ENCODE measurements around the gene WDFY1. TPM values are rescaled to one million over a fixed set of nuclear protein-coding genes. Genes with fewer than 3 reads are reported as not detected.

Gene WDFY1
- total RNA-seq, 1 donor from 2014 or later: 61.9 TPM

GRCh38 chr2:223889229-223889628 lies 55.9 kb downstream of the WDFY1 start:
- no peak overlapping the region for H3K27ac Mint-ChIP-seq (ENCODE audit: unreplicated experiment)
- no peak for DNase-seq (ENCODE audit: extremely low spot score, unreplicated experiment)

GRCh38 chr2:223888251-223888650 lies 56.9 kb downstream of the WDFY1 start:
- no peak for TF ChIP-seq CTCF (IDR thresholded peaks at IDR 0.05)
- no peaks in the 10 kb centered on the region for H3K27me3 Mint-ChIP-seq (ENCODE audit: unreplicated experiment)
- peaks cover 3% of the 10 kb centered on the region for H3K4me1 Mint-ChIP-seq (ENCODE audit: unreplicated experiment)
- H3K27ac Mint-ChIP-seq (ENCODE audit: unreplicated experiment): no peak overlapping the region
- DNase-seq (ENCODE audit: extremely low spot score, unreplicated experiment): no peak
- peaks cover 37% of the 10 kb centered on the region for H3K36me3 Mint-ChIP-seq (ENCODE audit: unreplicated experiment)
- H3K4me3 Mint-ChIP-seq (ENCODE audit: unreplicated experiment): no peak overlapping the region
- no peaks in the 10 kb centered on the region for H3K9me3 Mint-ChIP-seq (ENCODE audit: unreplicated experiment)

More at GRCh38 chr2:223889229-223889628, 55.9 kb downstream of the WDFY1 start:
- H3K4me1 Mint-ChIP-seq (ENCODE audit: unreplicated experiment): peaks cover 3% of the 10 kb centered on the region
- TF ChIP-seq CTCF (IDR thresholded peaks at IDR 0.05): no peak
- peaks cover 38% of the 10 kb centered on the region for H3K36me3 Mint-ChIP-seq (ENCODE audit: unreplicated experiment)
- no peaks in the 10 kb centered on the region for H3K9me3 Mint-ChIP-seq (ENCODE audit: unreplicated experiment)
- no peak overlapping the region for H3K4me3 Mint-ChIP-seq (ENCODE audit: unreplicated experiment)
- no peaks in the 10 kb centered on the region for H3K27me3 Mint-ChIP-seq (ENCODE audit: unreplicated experiment)

- no peak for TF ChIP-seq CTCF (IDR thresholded peaks at IDR 0.05)
- no peak overlapping the region for H3K4me3 Mint-ChIP-seq (ENCODE audit: unreplicated experiment)
- DNase-seq (ENCODE audit: extremely low spot score, unreplicated experiment): no peak
- H3K36me3 Mint-ChIP-seq (ENCODE audit: unreplicated experiment): peaks cover 31% of the 10 kb centered on the region
- H3K9me3 Mint-ChIP-seq (ENCODE audit: unreplicated experiment): no peaks in the 10 kb centered on the region
- H3K4me1 Mint-ChIP-seq (ENCODE audit: unreplicated experiment): peaks cover 3% of the 10 kb centered on the region
- no peak overlapping the region for H3K27ac Mint-ChIP-seq (ENCODE audit: unreplicated experiment)
- no peaks in the 10 kb centered on the region for H3K27me3 Mint-ChIP-seq (ENCODE audit: unreplicated experiment)
Measured at GRCh38 chr2:223887127-223887526, 58.0 kb downstream of the WDFY1 start.

GRCh38 chr2:223886726-223887125 lies 58.4 kb downstream of the WDFY1 start:
- peaks cover 33% of the 10 kb centered on the region for H3K36me3 Mint-ChIP-seq (ENCODE audit: unreplicated experiment)
- H3K9me3 Mint-ChIP-seq (ENCODE audit: unreplicated experiment): no peaks in the 10 kb centered on the region
- no peak overlapping the region for H3K4me3 Mint-ChIP-seq (ENCODE audit: unreplicated experiment)
- H3K4me1 Mint-ChIP-seq (ENCODE audit: unreplicated experiment): peaks cover 3% of the 10 kb centered on the region
- TF ChIP-seq CTCF (IDR thresholded peaks at IDR 0.05): no peak
- DNase-seq (ENCODE audit: extremely low spot score, unreplicated experiment): no peak
- H3K27me3 Mint-ChIP-seq (ENCODE audit: unreplicated experiment): no peaks in the 10 kb centered on the region
- H3K27ac Mint-ChIP-seq (ENCODE audit: unreplicated experiment): no peak overlapping the region

GRCh38 chr2:223884399-223884798 lies 60.7 kb downstream of the WDFY1 start:
- no peak for DNase-seq (ENCODE audit: extremely low spot score, unreplicated experiment)
- Mint-ChIP-seq H3K4me1 (ENCODE audit: unreplicated experiment) (peaks cover 3% of the 10 kb centered on the region), H3K27me3 (ENCODE audit: unreplicated experiment) (no peaks in the 10 kb centered on the region), H3K27ac (ENCODE audit: unreplicated experiment) (no peak overlapping the region), H3K36me3 (ENCODE audit: unreplicated experiment) (peaks cover 35% of the 10 kb centered on the region), H3K4me3 (ENCODE audit: unreplicated experiment) (no peak overlapping the region), H3K9me3 (ENCODE audit: unreplicated experiment) (no peaks in the 10 kb centered on the region)
- TF ChIP-seq CTCF (IDR thresholded peaks at IDR 0.05): no peak

Data from osteocyte (in vitro differentiated cells).